AG10803 (cell line): ENCODE data around the gene CAPN3.
A peak's percentile ranks its signal among the peaks of the same experiment; 100 is the strongest.

ENCODE experiments used
- DNase-seq: peaks from one replicate; pipeline ENCODE4 v3.0.0; 2010; ENCODE audit warnings: low read depth
- H3K4me3 ChIP-seq: 2 replicates; pipeline ENCODE4 v1.5.1; 2011; ENCODE audit warnings: mild to moderate bottlenecking, low read length, control low read depth
- TF ChIP-seq, protein P1 (sequence below): conservative IDR thresholded peaks from 2 replicates; pipeline ENCODE4 v1.5.1; 2011; ENCODE audit warnings: mild to moderate bottlenecking, low read length, control low read depth, inconsistent platforms

CAPN3 gene

DNA sequence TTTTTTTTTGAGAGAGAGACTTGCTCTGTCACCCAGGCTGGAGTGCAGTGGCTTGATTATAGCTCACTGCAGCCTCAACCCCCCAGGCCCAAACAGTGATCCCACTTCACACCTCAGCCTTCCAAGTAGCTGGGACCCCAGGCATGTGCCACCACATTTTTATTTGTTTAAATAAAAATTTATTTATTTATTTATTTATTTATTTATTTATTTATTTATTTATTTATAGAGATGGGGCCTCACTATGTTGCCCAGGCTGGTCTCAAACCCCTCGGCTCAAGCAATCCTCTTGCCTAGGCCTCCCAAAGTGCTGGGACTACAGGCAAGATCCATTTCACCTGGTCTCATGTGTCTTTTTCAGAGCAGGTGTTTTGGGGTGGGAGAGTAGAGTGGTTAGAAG lies 15.5 kb downstream of the CAPN3 start:
- no peak overlapping the region for H3K4me3 ChIP-seq
- TF ChIP-seq, protein P1, sequence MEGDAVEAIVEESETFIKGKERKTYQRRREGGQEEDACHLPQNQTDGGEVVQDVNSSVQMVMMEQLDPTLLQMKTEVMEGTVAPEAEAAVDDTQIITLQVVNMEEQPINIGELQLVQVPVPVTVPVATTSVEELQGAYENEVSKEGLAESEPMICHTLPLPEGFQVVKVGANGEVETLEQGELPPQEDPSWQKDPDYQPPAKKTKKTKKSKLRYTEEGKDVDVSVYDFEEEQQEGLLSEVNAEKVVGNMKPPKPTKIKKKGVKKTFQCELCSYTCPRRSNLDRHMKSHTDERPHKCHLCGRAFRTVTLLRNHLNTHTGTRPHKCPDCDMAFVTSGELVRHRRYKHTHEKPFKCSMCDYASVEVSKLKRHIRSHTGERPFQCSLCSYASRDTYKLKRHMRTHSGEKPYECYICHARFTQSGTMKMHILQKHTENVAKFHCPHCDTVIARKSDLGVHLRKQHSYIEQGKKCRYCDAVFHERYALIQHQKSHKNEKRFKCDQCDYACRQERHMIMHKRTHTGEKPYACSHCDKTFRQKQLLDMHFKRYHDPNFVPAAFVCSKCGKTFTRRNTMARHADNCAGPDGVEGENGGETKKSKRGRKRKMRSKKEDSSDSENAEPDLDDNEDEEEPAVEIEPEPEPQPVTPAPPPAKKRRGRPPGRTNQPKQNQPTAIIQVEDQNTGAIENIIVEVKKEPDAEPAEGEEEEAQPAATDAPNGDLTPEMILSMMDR: no peak
- DNase-seq: no peak

DNA sequence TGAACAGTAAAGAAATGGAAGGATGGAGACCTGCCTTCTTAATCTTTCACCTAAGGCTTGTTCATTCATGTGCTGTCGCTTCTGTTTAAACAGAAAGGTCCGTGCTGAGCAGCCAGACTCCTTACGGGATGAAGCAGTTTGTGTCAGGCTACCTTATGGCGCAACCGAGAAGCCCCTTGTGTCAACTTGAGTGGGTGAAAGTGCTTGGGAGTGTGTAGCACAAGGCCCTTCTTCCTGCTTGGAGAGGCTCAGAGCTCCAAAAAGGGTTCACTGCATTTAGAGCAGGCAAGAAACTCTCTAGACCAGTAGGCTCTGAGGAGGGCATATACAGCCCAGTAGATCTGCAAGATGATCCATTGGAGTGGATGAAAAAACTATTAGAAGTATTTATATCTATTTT lies 16.0 kb downstream of the CAPN3 start:
- no peak for DNase-seq
- H3K4me3 ChIP-seq: no peak overlapping the region
- TF ChIP-seq, protein P1: no peak

DNA sequence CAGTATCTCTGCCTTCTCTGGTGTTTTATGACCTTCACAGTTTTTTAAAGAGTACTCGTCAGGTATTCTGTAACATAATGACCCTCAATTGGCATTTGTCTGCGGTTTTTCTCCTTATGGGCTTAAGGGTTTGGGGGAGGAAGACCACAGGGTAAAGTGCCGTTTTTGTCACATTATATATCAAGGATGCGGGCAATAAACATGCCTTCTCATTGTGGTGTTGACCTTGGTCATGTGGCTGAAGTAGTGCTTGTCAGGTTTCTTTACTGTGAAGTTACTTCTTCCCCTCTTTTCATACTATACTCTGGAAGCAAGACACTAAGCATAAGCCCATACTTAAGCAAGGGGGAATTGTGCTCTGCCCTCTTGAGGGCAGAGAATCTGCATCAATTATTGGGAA lies 16.6 kb downstream of the CAPN3 start:
- TF ChIP-seq, protein P1: no peak
- H3K4me3 ChIP-seq: no peak overlapping the region
- DNase-seq: no peak

DNA sequence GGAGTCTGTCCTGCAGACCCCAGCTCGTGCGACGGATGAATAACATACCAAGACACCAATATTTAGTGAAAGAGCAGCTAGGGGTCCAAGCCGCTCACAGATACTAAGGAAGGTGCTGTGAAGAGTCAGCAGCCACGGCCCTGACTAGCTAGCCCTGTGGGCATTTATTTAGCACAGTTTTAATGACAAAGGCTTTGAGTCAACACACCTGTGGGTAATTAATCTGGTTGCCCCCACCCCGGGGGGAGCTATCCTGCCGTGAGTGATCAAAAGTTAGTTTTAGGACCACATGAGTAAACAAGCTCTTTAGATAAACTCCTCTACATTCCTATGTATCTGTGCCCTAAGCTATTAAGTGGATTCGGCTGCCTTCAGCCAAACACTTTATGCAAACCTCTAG lies 18.7 kb downstream of the CAPN3 start:
- TF ChIP-seq, protein P1: no peak
- DNase-seq: no peak
- H3K4me3 ChIP-seq: no peak overlapping the region

DNA sequence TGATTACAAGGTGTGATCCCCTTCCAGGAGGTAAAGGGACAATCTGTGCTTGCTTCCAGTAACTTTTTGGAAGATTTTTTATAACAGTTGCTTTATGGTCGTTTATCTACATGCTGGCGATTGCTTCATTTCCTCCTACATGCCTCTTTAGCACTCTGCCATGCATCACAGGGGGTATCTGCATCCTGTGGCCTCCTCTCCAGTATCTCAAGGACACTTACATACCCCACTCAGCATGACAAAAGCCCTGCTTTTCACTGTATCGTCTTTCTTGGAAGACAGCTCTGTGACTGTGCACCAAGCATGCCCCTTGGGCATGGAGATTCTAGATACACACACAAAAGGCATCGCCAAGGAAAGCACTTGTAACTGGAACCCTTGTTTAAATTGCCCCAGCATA lies 25.3 kb downstream of the CAPN3 start:
- TF ChIP-seq, protein P1: no peak
- no peak overlapping the region for H3K4me3 ChIP-seq
- DNase-seq: no peak

DNA sequence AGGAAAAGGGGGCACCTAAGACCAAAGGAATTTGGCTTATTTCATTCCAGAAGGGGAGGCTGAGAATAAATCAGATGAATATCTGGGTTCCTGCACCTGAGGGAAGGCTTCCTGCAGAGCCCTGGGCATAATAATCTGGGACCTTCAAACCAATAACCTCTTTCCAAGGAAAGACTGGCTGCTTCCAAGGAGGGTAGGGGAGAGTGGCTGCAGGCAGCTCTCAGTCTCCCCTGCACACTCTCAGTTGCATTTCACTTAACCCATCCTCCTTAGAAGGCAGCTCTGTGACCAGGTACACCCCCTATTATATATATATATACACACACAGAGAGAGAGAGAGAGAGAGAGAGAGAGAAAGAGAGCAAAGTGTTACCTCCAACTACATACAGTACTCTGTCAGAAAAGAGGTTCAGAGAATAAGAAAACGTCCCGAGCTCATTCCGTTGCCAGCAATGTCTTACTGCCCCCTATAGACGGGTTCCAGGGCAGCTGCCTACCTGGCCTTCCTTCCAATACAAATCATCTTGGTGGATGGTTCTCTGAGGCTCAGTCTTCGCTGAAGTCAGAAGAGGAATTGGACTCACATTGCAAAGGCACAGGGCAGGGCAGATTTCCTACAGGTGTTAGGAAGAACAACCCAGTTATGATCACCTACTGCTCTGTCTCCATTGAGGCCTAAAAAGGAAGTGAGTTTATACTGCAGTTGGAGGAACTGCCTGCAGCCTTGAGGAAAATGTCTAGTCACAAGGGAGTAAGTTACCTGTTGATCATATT lies 26.1 kb downstream of the CAPN3 start:
- DNase-seq: peak; percentile 22
- TF ChIP-seq, protein P1: peak; percentile 58

DNA sequence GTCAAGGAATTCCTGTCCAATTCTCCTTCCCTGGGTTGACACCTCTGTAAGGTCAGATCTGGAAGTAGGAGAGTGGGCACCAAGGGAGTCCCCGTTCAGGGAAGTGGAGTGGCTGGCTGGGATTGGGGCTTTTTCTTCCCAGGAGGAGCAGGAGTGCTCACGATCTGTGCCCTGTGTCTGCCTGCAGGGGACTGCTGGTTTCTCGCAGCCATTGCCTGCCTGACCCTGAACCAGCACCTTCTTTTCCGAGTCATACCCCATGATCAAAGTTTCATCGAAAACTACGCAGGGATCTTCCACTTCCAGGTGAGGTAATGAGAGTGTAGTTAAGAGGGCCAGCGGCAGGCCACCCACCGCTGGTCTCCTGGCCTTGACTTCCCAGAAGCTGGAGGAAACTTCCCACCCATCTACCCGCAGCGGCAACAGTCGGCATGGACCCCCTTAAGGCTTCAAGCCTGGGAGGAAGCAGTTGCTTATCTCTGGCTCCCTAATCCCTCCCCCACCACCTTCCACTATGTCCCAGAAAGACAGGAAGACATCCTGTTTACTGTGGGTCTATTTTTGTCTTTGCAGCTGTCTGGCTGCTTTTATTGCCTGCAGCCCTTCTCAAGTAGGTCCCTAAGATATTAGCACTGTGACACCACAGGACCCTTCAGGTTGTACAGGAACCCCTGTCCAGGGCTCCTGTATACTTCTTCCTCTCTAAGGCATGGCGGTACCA lies 26.8 kb downstream of the CAPN3 start:
- TF ChIP-seq, protein P1: no peak
- no peak overlapping the region for H3K4me3 ChIP-seq
- DNase-seq: no peak

More for the DNA sequence above, 26.1 kb downstream of the CAPN3 start:
- H3K4me3 ChIP-seq: no peak overlapping the region
